ENCODE results near the gene THRB.

DNA sequence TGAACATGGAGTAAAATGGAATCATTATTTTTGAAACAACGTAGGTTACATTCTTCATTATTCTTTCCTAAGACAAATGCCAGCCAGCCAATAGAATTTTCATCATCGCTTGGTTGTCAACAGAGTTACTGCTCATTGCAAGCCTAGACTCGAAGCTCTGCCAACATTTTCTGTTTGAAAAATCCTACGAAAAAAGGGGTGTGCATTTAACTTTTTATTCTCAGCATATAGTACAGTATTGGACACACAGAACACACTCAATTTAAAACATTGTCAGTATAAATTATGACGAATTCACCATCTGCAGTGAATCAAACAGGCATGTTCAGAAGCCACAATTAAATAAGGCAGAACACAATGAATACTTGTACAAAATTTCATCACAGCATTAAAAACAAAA is 317.4 kb downstream of the THRB start:
- TF ChIP-seq, protein P1, sequence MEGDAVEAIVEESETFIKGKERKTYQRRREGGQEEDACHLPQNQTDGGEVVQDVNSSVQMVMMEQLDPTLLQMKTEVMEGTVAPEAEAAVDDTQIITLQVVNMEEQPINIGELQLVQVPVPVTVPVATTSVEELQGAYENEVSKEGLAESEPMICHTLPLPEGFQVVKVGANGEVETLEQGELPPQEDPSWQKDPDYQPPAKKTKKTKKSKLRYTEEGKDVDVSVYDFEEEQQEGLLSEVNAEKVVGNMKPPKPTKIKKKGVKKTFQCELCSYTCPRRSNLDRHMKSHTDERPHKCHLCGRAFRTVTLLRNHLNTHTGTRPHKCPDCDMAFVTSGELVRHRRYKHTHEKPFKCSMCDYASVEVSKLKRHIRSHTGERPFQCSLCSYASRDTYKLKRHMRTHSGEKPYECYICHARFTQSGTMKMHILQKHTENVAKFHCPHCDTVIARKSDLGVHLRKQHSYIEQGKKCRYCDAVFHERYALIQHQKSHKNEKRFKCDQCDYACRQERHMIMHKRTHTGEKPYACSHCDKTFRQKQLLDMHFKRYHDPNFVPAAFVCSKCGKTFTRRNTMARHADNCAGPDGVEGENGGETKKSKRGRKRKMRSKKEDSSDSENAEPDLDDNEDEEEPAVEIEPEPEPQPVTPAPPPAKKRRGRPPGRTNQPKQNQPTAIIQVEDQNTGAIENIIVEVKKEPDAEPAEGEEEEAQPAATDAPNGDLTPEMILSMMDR (IDR thresholded peaks at IDR 0.05), result no peak
- TF ChIP-seq POLR2A (IDR thresholded peaks at IDR 0.05), result no peak
